IPS-NIHi11 (cell line): Measurements from ENCODE around the gene CCDC54.
A peak's percentile ranks its signal among the peaks of the same experiment; 100 is the strongest.

Experiments used
- DNase-seq: peaks from one replicate; pipeline ENCODE4 v3.0.0; 2012; ENCODE audit warnings: mixed read lengths, low spot score

Gene CCDC54

GRCh38 chr3:107394502-107394901 lies 17.3 kb downstream of the CCDC54 start:
- no peak for DNase-seq

- DNase-seq, result no peak
Measured at GRCh38 chr3:107395066-107395465, 17.8 kb downstream of the CCDC54 start.

GRCh38 chr3:107401301-107401700 lies 24.1 kb downstream of the CCDC54 start:
- DNase-seq, result no peak

- DNase-seq, result no peak
Measured at GRCh38 chr3:107402214-107402613, 25.0 kb downstream of the CCDC54 start.

GRCh38 chr3:107404727-107405469 lies 27.7 kb downstream of the CCDC54 start:
- DNase-seq, result no peak

GRCh38 chr3:107407355-107407754 lies 30.1 kb downstream of the CCDC54 start:
- no peak for DNase-seq

- DNase-seq, result no peak
Measured at GRCh38 chr3:107408513-107408912, 31.3 kb downstream of the CCDC54 start.

- no peak for DNase-seq
Measured at GRCh38 chr3:107409365-107409764, 32.1 kb downstream of the CCDC54 start.

GRCh38 chr3:107410606-107411005 lies 33.4 kb downstream of the CCDC54 start:
- DNase-seq, result no peak

- DNase-seq, result no peak
Measured at GRCh38 chr3:107411056-107411455, 33.8 kb downstream of the CCDC54 start.

GRCh38 chr3:107411779-107412178 lies 34.5 kb downstream of the CCDC54 start:
- DNase-seq, result no peak

GRCh38 chr3:107412376-107412775 lies 35.1 kb downstream of the CCDC54 start:
- no peak for DNase-seq

GRCh38 chr3:107413264-107413663 lies 36.0 kb downstream of the CCDC54 start:
- DNase-seq, result no peak

GRCh38 chr3:107414325-107414964 lies 37.2 kb downstream of the CCDC54 start:
- no peak for DNase-seq

- DNase-seq, result no peak
Measured at GRCh38 chr3:107416138-107416537, 38.9 kb downstream of the CCDC54 start.

- no peak for DNase-seq
Measured at GRCh38 chr3:107416886-107417285, 39.6 kb downstream of the CCDC54 start.

- DNase-seq, result peak; percentile 56
Measured at GRCh38 chr3:107421170-107421792, 44.0 kb downstream of the CCDC54 start.

GRCh38 chr3:107421881-107422280 lies 44.6 kb downstream of the CCDC54 start:
- no peak for DNase-seq

- DNase-seq, result no peak
Measured at GRCh38 chr3:107425033-107425432, 47.8 kb downstream of the CCDC54 start.

GRCh38 chr3:107426223-107426622 lies 49.0 kb downstream of the CCDC54 start:
- no peak for DNase-seq
